Esophagus squamous epithelium (tissue), 4 donors: ENCODE measurements around the gene TOM1.

Experiments
- CTCF ChIP-seq, 6 experiments: fragments of 450-650 bp in 4 of 6; fragments of 200-600 bp in 2 of 6; sonication (generic) in 2 of 6; IDR thresholded peaks; one replicate each; pipeline ENCODE4 v1.5.1; 2016 to 2019; ENCODE audit warnings: antibody characterized with exemption in 6 of 6, mild to moderate bottlenecking in 4 of 6, moderate library complexity in 4 of 6
- POLR2A ChIP-seq, 4 donors: fragments of 450-650 bp; IDR thresholded peaks; one replicate each; pipeline ENCODE4 v1.6.1; 2017; ENCODE audit warnings: antibody characterized with exemption in 4 of 4, mild to moderate bottlenecking in 4 of 4, moderate library complexity in 3 of 4

DNA sequence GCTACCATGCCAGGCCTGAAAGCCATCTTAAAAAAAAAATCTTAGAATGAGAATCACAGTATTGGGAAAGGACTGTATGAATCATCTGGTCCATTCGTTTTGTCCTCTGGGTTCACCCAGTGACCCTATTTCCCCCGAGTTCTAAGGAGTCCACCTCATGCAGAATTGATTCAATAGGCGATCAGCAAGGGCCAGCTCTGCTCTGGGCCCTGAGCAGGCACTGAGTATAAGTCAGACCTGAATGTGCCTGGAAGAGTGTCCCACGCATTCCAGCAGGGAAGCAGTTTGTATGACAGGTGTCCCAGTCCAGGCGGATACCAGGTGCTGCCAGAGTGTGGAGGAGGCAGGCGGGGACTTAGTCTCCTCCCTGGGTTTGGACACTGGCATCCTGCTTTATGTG is 80.3 kb downstream of the TOM1 start:
- TF ChIP-seq CTCF (IDR thresholded peaks at IDR 0.05) (no peak), POLR2A (IDR thresholded peaks at IDR 0.05) (no peak)
